A172 (cell line): ENCODE results near the gene SOWAHD. TPM values are rescaled to one million over a fixed set of nuclear protein-coding genes. Genes with fewer than 3 reads are reported as not detected.

Experiments
- total RNA-seq: library from RNA; depleted of rRNA; stranded (reverse); fragments of >200 nt; shearing (Covaris generic); gene quantifications from 2 replicates; pipeline ENCODE4 v1.2.3, GENCODE V29; 2014; rRNA removed

The SOWAHD gene
- total RNA-seq, 1 experiment from 2014 or later, result not detected

Other genes starting within 250 kb of the SOWAHD start
- gene STEEP1, start 193.2 kb upstream of the SOWAHD start, total RNA-seq, result 33.0 and 39.8 TPM in 2 replicates
- 24.5 and 30.3 TPM in 2 replicates for gene UBE2A, start 184.0 kb upstream of the SOWAHD start, total RNA-seq
- gene NKRF, start 152.2 kb upstream of the SOWAHD start, total RNA-seq, result 2.7 and 3.5 TPM in 2 replicates
- gene SEPTIN6, start 65.4 kb upstream of the SOWAHD start, total RNA-seq, result 13.9 and 15.3 TPM in 2 replicates
- 1,038 and 3,069 TPM in 2 replicates for gene RPL39, start 33.0 kb downstream of the SOWAHD start, total RNA-seq
- 1.8 and 2.3 TPM in 2 replicates for gene UPF3B, start 94.4 kb downstream of the SOWAHD start, total RNA-seq
- gene RNF113A, start 113.1 kb downstream of the SOWAHD start, total RNA-seq, result 6.6 and 7.8 TPM in 2 replicates
- gene NDUFA1, start 113.2 kb downstream of the SOWAHD start, total RNA-seq, result 55.7 and 60.9 TPM in 2 replicates
- not detected in 2 replicates for gene AKAP14, start 137.3 kb downstream of the SOWAHD start, total RNA-seq
- 2.5 and 2.8 TPM in 2 replicates for gene NKAP, start 185.2 kb downstream of the SOWAHD start, total RNA-seq